Activated T-helper 2 cell treated with anti-CD3 and anti-CD28 coated beads, Interferon-gamma antibody, Interleukin-2, Interleukin-4, amounts not matched to agents 10 μg/mL and 5 μg/mL and 100 μg/mL, durations not matched to agents 14 hours and 24 hours and 36 hours (primary cell): ENCODE results near the gene ARID3A. TPM values are rescaled to one million over a fixed set of nuclear protein-coding genes. Genes with fewer than 3 reads are reported as not detected.

Experiments
- DNase-seq: peaks from one replicate; pipeline ENCODE4 v3.0.0; 2021; ENCODE audit warnings: low spot score
- H3K27ac Mint-ChIP-seq: one replicate; pipeline ENCODE4 v1.8.0; 2021; ENCODE audit warnings: mixed read lengths
- H3K27me3 Mint-ChIP-seq: one replicate; pipeline ENCODE4 v1.8.0; 2021; ENCODE audit warnings: low read depth, mixed read lengths
- H3K36me3 Mint-ChIP-seq: one replicate; pipeline ENCODE4 v1.8.0; 2021; ENCODE audit warnings: low read depth, mixed read lengths
- H3K4me1 Mint-ChIP-seq: one replicate; pipeline ENCODE4 v1.8.0; 2021; ENCODE audit warnings: low read depth, mixed read lengths
- H3K4me3 Mint-ChIP-seq: one replicate; pipeline ENCODE4 v1.8.0; 2021; ENCODE audit warnings: low read depth, mild to moderate bottlenecking, moderate library complexity, mixed read lengths
- H3K9me3 Mint-ChIP-seq: one replicate; pipeline ENCODE4 v1.8.0; 2021; ENCODE audit warnings: mixed read lengths
- intact Hi-C: fragments of 100-400 bp; cut with micrococcal nuclease; formaldehyde crosslinking; loops from one replicate; pipeline ENCODE4 v1.15.1; 2023
- total RNA-seq: library from RNA; stranded (reverse); gene quantifications from 2 replicates; pipeline ENCODE4 v1.2.3, GENCODE V29; 2022

Gene ARID3A
- total RNA-seq, 1 donor from 2014 or later, result 42.0 TPM

DNA sequence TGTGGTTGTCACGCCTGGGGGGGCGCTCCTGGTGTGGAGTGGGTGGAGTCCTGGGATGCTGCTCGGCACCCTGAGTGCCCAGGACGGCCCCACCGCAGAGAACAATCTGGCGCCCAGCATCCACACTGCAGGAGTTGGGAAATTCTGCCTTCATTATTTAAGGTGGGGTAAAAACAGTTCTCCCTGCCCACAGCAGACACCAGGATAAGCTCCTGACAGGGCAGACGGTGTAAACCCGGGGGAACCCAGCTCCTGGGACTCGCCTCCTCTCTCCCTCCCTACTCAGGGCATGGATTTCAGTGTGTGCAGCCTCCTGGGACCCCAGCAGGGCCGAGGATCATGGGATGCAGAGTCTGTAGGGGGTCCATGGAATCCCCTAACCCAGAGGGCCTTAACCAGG lies 50.6 kb downstream of the ARID3A start:
- H3K9me3 Mint-ChIP-seq, result no peaks in the 10 kb centered on the region
- peaks cover 9% of the 10 kb centered on the region for H3K36me3 Mint-ChIP-seq
- intact Hi-C loops, result no loop called here
- H3K4me1 Mint-ChIP-seq, result no peaks in the 10 kb centered on the region
- H3K27me3 Mint-ChIP-seq, result no peaks in the 10 kb centered on the region
- no peak overlapping the region for H3K4me3 Mint-ChIP-seq
- DNase-seq, result no peak
- no peak overlapping the region for H3K27ac Mint-ChIP-seq

DNA sequence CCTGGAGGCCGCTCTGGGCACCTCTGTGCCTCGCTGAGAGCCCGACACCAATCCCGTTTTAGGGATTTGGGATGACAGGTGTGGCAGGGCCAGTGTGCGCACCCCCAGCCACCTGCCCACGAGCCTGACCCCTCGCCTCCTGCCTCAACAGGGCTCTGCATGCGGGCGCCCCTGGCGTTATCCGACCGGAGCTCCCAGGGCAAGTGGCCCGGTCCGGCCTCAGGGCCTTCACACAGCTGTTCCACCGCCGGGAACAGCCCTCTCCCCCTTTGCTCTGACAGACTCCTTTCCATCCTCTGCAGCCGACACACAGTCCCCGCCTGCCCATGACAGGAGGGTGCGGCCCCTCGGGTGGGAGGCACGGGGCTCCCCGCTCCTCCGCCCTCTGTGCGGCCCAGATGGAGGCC lies 51.2 kb downstream of the ARID3A start:
- Mint-ChIP-seq H3K4me3 (no peak overlapping the region), H3K4me1 (no peaks in the 10 kb centered on the region), H3K27ac (no peak overlapping the region), H3K27me3 (no peaks in the 10 kb centered on the region), H3K36me3 (peaks cover 5% of the 10 kb centered on the region), H3K9me3 (no peaks in the 10 kb centered on the region)
- intact Hi-C loops, result no loop called here
- DNase-seq, result no peak

DNA sequence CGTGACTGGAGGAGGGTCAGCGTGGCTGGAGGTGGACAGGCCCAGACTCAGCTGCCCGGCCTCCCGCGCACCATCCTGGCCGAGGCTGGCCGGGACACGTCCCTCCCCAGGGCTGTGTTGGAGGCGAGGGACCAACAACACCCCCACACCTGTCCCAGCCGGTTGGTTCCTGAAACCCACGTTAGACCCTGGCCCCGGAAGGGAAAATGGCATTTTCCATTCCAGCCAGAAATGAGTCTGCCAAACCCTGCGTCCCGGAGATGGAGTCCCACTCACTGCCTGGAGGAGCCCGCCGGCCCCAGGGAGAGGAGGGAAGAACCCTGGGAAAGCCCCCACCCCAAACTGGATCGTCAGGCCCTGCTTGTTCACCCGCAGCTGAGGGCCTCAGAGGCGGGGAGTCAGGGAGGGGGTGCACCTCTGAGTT lies 53.5 kb downstream of the ARID3A start:
- Mint-ChIP-seq H3K9me3 (no peaks in the 10 kb centered on the region), H3K4me3 (no peak overlapping the region), H3K36me3 (no peaks in the 10 kb centered on the region), H3K27ac (no peak overlapping the region), H3K4me1 (peaks cover 3% of the 10 kb centered on the region), H3K27me3 (no peaks in the 10 kb centered on the region)
- intact Hi-C loops, result no loop called here
- no peak for DNase-seq

DNA sequence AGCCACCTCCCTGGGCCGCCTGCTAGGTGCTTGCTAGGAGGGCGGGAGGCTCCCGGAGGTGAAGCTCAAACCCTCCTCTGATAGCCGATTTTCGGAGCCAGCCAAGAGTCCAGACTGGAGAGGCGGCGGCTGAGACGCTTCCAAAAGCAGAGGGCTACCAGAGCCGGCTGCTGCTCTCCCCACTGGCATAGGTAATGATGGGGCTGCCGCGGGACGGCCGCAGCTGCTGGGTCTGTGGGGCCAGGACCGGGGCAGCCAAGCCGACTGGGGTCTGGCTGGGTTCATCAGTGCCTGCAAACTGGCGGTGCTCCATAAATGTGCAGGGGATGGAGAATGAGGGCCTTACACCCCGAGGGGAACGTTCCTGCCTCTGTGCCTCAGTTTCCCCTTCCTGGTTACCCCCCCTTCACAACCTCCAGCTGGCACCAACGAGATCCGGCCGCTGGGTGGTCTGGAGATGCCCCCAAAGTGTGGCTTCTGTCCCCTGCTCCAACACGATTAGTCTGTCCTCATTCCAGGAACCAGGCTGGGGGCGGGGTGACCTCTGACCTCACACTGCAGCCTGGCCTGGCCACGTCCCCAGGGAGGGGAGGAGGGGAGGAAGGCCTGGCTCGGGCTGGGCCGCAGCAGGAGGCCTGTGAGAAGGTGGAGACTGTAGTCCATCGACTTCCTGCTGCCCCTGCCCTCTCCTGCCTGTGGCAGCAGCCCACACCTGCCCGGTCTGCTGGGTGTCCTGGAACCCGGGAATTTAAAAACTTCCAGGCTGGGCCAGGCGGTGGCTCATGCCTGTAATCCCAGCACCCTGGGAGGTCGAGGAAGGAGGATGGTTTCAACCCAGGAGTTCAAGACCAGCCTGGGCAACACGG lies 54.5 kb downstream of the ARID3A start:
- no peak for DNase-seq
- Mint-ChIP-seq H3K4me3 (no peak overlapping the region), H3K27me3 (no peaks in the 10 kb centered on the region), H3K9me3 (no peaks in the 10 kb centered on the region), H3K27ac (no peak overlapping the region), H3K4me1 (peaks cover 8% of the 10 kb centered on the region), H3K36me3 (no peaks in the 10 kb centered on the region)
- intact Hi-C loops, result loop anchor here (5.0 kb wide), 1 partner anchor 118 kb away; no protein-coding TSS in a partner anchor

DNA sequence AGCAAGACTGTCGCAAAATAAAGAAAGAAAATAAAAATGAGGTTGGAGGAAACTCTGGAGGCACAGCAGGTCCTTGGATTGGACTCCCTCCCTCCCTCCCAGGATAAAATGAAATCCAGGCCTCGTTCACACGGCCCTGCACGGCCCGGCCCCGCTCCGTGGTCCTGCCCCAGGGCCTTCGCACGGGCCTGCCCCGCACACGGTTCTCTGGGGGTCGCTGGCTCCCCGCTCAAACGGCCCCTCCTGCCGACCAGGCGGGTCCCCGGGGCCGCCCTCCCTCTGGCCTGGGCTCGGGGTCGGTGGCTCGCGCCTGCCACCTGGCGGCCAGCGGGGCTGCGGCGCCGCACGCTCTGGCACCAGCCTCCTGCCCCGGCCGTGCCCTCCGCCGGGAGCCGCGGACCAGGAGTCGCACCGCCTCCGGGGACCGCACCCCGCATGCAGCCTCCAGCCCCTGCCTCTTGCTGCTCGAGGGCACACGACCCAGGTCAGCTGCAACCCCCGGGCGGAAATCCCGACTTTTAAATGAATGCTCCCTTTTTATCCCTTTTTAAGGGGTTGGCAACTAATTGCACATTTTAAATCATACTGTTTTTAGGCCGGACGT lies 56.8 kb downstream of the ARID3A start:
- peak overlapping the region; percentile 13 for H3K4me3 Mint-ChIP-seq
- peaks cover 11% of the 10 kb centered on the region for H3K4me1 Mint-ChIP-seq
- H3K9me3 Mint-ChIP-seq, result no peaks in the 10 kb centered on the region
- H3K27ac Mint-ChIP-seq, result no peak overlapping the region
- H3K27me3 Mint-ChIP-seq, result no peaks in the 10 kb centered on the region
- intact Hi-C loops, result loop anchor here (1.0 to 5.0 kb wide), 2 partner anchors 61 to 120 kb away; no protein-coding TSS in a partner anchor
- peak; percentile 74 for DNase-seq
- H3K36me3 Mint-ChIP-seq, result peaks cover 8% of the 10 kb centered on the region

DNA sequence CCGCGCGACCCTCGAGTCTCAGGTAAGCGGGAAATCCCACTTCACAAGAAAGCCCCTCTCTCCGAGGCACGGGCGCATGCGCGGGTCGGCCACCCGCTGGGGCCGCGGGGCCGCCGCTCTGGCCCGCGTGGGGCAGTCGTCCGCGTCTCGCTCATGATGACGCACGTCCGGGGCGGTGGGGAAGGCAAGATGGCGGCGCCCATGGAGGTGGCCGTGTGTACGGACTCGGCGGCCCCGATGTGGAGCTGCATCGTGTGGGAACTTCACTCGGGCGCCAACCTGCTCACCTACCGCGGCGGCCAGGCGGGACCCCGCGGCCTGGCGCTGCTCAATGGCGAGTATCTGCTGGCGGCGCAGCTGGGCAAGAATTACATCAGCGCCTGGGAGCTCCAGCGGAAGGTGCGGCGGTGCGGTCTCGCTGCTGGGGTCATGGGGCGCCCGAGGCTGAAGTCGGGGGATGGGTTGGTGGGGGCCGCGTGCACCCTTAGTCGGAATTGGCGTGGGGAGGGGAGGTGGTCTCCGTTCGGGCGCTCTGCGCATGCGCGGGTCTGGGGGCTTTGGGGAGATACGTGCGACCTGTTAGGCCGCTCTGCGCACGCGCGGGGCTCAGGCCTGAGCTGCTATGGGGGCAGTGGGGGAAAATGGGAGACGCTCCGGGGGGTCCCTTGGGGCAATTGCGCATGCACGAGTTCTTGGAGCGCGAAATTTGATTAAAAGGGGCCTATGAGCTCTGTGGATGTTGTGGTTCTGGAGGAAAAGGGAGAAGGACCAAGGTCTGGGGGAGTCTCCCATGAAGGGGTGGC lies 58.5 kb downstream of the ARID3A start, which contains the start of gene WDR18:
Gene WDR18, plus strand, starts transcription at position 181 of the 803 bp plus-strand sequence. Its CDS starts 9 bp downstream, at position 190.
- Mint-ChIP-seq H3K36me3 (peaks cover 17% of the 10 kb centered on the region), H3K9me3 (no peaks in the 10 kb centered on the region), H3K4me1 (peaks cover 11% of the 10 kb centered on the region), H3K27me3 (no peaks in the 10 kb centered on the region), H3K27ac (peak within 1 kb of the TSS; percentile 94), H3K4me3 (peak within 1 kb of the TSS; percentile 95)
- intact Hi-C loops, result loop anchor here (1.0 to 5.0 kb wide), 3 partner anchors 37 to 122 kb away; partner anchors contain the start of genes RNU6-2 and TMEM259
- peak; percentile 86 for DNase-seq

DNA sequence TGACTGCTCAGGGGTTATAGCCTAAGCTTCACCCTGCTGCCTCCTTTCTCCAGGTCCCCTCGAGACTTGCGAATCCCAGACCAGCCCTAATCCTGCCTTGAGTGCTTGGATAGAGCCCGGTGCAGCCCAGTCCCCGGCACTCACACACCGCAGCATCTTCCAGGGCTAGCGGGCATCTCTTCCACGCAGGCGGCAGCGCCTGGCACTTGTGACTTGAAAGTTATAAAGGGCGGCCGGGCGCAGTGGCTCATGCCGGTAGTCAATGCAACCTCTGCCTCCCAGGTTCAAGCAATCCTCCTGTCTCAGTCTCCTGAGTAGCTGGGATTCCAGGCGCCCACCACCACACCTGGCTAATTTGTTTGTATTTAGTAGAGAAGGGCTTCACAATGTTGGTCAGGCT lies 60.2 kb downstream of the ARID3A start:
- Mint-ChIP-seq H3K4me1 (peaks cover 11% of the 10 kb centered on the region), H3K9me3 (no peaks in the 10 kb centered on the region), H3K27ac (no peak overlapping the region), H3K27me3 (no peaks in the 10 kb centered on the region), H3K36me3 (peaks cover 20% of the 10 kb centered on the region), H3K4me3 (peak overlapping the region; percentile 95)
- intact Hi-C loops, result no loop called here
- DNase-seq, result no peak

DNA sequence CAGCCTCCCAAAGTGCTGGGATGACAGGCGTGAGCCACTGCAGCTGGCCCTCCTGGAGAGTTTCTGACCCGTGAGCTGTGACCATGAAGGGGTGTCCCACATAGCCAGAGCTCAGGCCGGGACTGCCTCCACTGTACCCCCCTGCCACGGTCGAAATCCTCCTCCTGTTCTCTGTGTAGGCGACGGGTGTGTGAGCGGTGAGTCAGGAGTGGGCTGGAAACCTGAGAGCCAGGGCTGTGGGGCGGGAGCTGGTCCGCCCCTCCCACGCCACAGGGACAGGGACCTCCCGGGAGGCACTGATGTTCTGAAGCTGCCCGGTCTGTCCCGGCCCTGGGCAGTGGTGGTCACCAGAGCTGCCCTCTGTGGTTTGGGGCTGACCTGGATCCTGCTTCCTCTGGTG lies 62.2 kb downstream of the ARID3A start:
- no peak overlapping the region for H3K27ac Mint-ChIP-seq
- H3K36me3 Mint-ChIP-seq, result peaks cover 25% of the 10 kb centered on the region
- intact Hi-C loops, result no loop called here
- H3K4me3 Mint-ChIP-seq, result no peak overlapping the region
- no peak for DNase-seq
- no peaks in the 10 kb centered on the region for H3K9me3 Mint-ChIP-seq
- H3K27me3 Mint-ChIP-seq, result no peaks in the 10 kb centered on the region
- H3K4me1 Mint-ChIP-seq, result peaks cover 11% of the 10 kb centered on the region

DNA sequence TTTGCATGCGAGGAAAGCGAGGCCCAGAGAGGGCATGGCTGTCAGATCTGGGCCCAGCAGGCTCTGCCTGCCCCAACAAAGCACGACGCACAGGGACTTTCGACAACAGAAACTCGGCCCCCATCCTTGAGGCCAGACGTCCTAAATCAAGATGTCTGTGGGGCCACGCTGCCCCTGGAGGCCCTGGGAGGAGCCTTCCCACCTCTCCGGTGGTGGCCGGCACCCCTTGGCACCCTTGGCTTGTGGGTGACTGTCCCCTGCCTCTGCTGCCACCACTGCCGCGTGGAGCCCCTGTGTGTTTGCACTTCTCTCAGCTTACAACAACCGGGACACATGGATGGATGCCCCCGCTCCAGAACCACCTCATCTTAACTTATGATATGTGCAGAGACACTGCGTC lies 62.7 kb downstream of the ARID3A start:
- H3K36me3 Mint-ChIP-seq, result peaks cover 28% of the 10 kb centered on the region
- intact Hi-C loops, result no loop called here
- H3K27me3 Mint-ChIP-seq, result no peaks in the 10 kb centered on the region
- H3K4me1 Mint-ChIP-seq, result peaks cover 11% of the 10 kb centered on the region
- H3K4me3 Mint-ChIP-seq, result no peak overlapping the region
- H3K27ac Mint-ChIP-seq, result no peak overlapping the region
- no peak for DNase-seq
- H3K9me3 Mint-ChIP-seq, result no peaks in the 10 kb centered on the region

DNA sequence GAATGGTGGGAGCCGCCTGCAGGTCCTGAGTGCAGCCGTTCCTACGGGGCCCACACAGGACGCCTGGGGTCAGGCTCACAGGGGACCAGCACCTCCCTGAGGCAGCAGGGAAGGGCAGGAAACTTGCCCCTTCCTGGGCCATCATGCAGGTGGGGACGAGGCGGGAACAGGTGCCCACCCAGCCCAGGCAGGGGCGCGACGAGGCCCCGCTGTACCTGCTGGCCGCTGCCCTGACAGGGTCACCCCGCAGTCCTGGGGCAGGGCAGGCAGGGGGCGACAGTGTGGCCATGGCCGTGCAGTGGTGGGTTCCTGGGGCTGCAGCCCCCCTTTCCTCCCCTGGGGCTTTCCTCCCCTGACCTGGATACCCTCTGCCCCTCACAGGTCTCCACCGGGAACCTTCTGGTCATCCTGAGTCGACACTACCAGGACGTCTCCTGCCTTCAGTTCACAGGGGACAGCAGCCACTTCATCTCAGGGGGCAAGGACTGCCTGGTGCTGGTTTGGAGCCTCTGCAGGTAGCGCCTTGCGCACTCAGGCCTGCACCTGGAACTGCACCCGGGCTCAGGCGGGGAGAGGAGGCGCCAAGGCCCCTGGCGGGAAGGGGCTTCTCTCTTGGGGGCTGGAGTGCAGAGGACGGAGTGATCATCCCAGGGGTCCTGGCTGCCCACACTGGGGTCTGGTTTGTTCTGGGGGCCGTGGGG lies 63.7 kb downstream of the ARID3A start:
- Mint-ChIP-seq H3K9me3 (no peaks in the 10 kb centered on the region), H3K27me3 (no peaks in the 10 kb centered on the region), H3K4me1 (peaks cover 8% of the 10 kb centered on the region), H3K4me3 (no peak overlapping the region), H3K36me3 (peaks cover 28% of the 10 kb centered on the region), H3K27ac (no peak overlapping the region)
- intact Hi-C loops, result no loop called here
- DNase-seq, result no peak

DNA sequence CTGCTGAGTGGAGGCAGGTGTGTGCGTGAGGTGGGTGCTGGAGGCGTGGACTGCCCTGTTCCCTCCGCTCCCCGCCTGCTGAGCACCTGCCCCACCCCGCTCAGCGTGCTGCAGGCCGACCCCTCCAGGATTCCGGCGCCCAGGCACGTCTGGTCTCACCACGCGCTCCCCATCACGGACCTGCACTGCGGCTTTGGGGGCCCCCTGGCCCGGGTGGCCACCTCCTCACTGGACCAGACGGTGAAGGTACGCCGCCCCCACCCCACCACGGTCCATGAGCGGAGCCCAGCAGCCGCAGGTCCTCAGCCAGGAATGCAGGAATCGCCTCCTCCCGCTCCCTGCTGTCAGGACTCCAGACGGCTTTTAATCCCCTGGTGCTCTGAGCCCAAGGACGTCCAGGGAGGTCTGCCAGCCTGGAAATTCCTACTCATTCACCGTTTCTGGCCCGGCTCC lies 64.3 kb downstream of the ARID3A start:
- no peak overlapping the region for H3K27ac Mint-ChIP-seq
- peaks cover 3% of the 10 kb centered on the region for H3K4me1 Mint-ChIP-seq
- DNase-seq, result no peak
- intact Hi-C loops, result no loop called here
- no peak overlapping the region for H3K4me3 Mint-ChIP-seq
- no peaks in the 10 kb centered on the region for H3K27me3 Mint-ChIP-seq
- no peaks in the 10 kb centered on the region for H3K9me3 Mint-ChIP-seq
- peaks cover 28% of the 10 kb centered on the region for H3K36me3 Mint-ChIP-seq

DNA sequence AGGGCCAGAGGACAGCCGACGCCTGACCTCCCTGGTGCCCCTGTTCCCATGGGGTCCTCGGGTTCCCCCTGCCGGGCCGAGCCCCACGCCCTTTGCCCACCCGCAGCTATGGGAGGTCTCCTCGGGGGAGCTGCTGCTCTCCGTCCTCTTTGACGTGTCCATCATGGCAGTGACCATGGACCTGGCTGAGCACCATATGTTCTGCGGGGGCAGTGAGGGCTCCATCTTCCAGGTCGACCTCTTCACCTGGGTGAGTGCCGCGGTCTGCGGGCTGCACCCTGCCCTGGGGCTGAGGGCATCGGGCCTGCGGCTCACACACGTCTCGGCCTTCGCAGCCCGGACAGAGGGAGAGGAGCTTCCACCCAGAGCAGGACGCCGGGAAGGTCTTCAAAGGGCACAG lies 64.9 kb downstream of the ARID3A start:
- Mint-ChIP-seq H3K27me3 (no peaks in the 10 kb centered on the region), H3K9me3 (no peaks in the 10 kb centered on the region), H3K27ac (no peak overlapping the region), H3K4me1 (no peaks in the 10 kb centered on the region), H3K36me3 (peaks cover 28% of the 10 kb centered on the region), H3K4me3 (no peak overlapping the region)
- intact Hi-C loops, result no loop called here
- DNase-seq, result no peak
